K562 (cell line): ENCODE results near the gene NFYC. TPM values are rescaled to one million over a fixed set of nuclear protein-coding genes. Genes with fewer than 3 reads are reported as not detected.
A peak's percentile ranks its signal among the peaks of the same experiment; 100 is the strongest.

Experiments
- CCAR2 ChIP-seq: fragments of 200-400 bp; formaldehyde crosslinking; IDR thresholded peaks from 2 replicates; pipeline ENCODE4 v1.6.1; 2017; ENCODE audit warnings: mild to moderate bottlenecking, low read depth, low read length
- MTF1 ChIP-seq: fragments of 250-450 bp; sonication (Bioruptor Pico); IDR thresholded peaks from 2 replicates; pipeline ENCODE4 v1.9.0; 2021; ENCODE audit warnings: moderate library complexity, mild to moderate bottlenecking, inconsistent platforms, borderline replicate concordance
- SETDB1 ChIP-seq: IDR thresholded peaks from one replicate; pipeline ENCODE4 v1.6.1; 2012; ENCODE audit warnings: low read length, control low read depth, inconsistent platforms
- polyA plus RNA-seq, 8 experiments: library from polyadenylated mRNA; depleted of rRNA in 4 of 8; stranded (reverse) in 5 of 8; unstranded in 3 of 8; fragments of >200 nt; fragmentation: Nextera tagmentation in 2 of 8; fragmentation: Illumina TruSeq in 1 of 8; extraction: Ambion mirVana in 2 of 8; extraction: Trizol in 1 of 8; gene quantifications; 2 replicates each; pipeline versions ENCODE4 v1.2.1 to v1.2.3, GENCODE V29; 2011 to 2014; ENCODE audit warnings: inconsistent platforms in 1 of 8, missing spikeins in 1 of 8
- total RNA-seq, 7 experiments: library from RNA; depleted of rRNA in 6 of 7; stranded (reverse); fragments of >200 nt in 6 of 7; fragmentation: Illumina TruSeq in 2 of 7; extraction: Trizol in 2 of 7; gene quantifications; 2 replicates each; pipeline versions ENCODE4 v1.2.1 to v1.2.3, GENCODE V29; 2011 to 2021; ENCODE audit warnings: low replicate concordance in 1 of 7
- TF ChIP-seq, protein P1 (sequence below): fragments of 450-650 bp; IDR thresholded peaks from 2 replicates; pipeline ENCODE4 v1.6.1; 2016; ENCODE audit warnings: low read depth
- TF ChIP-seq, protein P2 (sequence below): fragments of 250-450 bp; sonication (Bioruptor Pico); IDR thresholded peaks from 2 replicates; pipeline ENCODE4 v1.6.1; 2021; ENCODE audit warnings: mild to moderate bottlenecking
- TF ChIP-seq, protein P3 (sequence below): fragments of 250-450 bp; sonication (Bioruptor Pico); IDR thresholded peaks from 2 replicates; pipeline ENCODE4 v1.4.0; 2020; ENCODE audit warnings: mild to moderate bottlenecking, moderate library complexity
- TF ChIP-seq, protein P4 (sequence below): sonication (generic); formaldehyde crosslinking; IDR thresholded peaks from 2 replicates; pipeline ENCODE4 v1.9.0; 2022; ENCODE audit warnings: mild to moderate bottlenecking, missing genetic modification reagents
- TF ChIP-seq, protein P5 (sequence below): fragments of 250-450 bp; sonication (Bioruptor Pico); IDR thresholded peaks from 2 replicates; pipeline ENCODE4 v1.8.0; 2022; ENCODE audit warnings: moderate library complexity, mild to moderate bottlenecking, inconsistent platforms
- TF ChIP-seq, protein P6 (sequence below): fragments of 450-650 bp; IDR thresholded peaks from 2 replicates; pipeline ENCODE4 v1.6.1; 2017; ENCODE audit warnings: antibody characterized with exemption, mild to moderate bottlenecking

NFYC gene
- total and polyA plus RNA-seq, 9 of the 15 experiments (the other 6 are each of a cell fraction or from before 2014, with no cell fraction given), result 4.8 to 59.8 (median 41.1) TPM

DNA sequence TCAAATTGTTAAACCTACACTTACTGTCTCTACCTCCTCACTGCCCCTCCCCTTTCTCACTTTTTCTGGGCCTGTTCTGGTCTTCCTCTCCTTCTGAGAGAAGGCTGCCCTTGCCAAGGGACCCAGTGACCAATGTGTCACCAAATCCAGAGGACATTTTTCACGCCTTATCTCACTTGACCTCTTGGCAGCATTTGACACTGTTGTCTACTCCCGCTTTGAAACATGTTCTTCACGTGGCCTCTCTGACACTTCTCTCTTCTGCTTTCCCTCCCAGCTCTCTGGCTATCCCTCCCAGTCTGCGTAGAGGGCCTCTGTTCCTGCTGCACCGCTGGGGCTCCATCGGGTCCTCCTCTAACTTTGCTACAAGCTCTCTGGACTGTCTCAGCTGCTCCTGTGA is 117.4 kb downstream of the NFYC start (continued):
- TF ChIP-seq, protein P1, sequence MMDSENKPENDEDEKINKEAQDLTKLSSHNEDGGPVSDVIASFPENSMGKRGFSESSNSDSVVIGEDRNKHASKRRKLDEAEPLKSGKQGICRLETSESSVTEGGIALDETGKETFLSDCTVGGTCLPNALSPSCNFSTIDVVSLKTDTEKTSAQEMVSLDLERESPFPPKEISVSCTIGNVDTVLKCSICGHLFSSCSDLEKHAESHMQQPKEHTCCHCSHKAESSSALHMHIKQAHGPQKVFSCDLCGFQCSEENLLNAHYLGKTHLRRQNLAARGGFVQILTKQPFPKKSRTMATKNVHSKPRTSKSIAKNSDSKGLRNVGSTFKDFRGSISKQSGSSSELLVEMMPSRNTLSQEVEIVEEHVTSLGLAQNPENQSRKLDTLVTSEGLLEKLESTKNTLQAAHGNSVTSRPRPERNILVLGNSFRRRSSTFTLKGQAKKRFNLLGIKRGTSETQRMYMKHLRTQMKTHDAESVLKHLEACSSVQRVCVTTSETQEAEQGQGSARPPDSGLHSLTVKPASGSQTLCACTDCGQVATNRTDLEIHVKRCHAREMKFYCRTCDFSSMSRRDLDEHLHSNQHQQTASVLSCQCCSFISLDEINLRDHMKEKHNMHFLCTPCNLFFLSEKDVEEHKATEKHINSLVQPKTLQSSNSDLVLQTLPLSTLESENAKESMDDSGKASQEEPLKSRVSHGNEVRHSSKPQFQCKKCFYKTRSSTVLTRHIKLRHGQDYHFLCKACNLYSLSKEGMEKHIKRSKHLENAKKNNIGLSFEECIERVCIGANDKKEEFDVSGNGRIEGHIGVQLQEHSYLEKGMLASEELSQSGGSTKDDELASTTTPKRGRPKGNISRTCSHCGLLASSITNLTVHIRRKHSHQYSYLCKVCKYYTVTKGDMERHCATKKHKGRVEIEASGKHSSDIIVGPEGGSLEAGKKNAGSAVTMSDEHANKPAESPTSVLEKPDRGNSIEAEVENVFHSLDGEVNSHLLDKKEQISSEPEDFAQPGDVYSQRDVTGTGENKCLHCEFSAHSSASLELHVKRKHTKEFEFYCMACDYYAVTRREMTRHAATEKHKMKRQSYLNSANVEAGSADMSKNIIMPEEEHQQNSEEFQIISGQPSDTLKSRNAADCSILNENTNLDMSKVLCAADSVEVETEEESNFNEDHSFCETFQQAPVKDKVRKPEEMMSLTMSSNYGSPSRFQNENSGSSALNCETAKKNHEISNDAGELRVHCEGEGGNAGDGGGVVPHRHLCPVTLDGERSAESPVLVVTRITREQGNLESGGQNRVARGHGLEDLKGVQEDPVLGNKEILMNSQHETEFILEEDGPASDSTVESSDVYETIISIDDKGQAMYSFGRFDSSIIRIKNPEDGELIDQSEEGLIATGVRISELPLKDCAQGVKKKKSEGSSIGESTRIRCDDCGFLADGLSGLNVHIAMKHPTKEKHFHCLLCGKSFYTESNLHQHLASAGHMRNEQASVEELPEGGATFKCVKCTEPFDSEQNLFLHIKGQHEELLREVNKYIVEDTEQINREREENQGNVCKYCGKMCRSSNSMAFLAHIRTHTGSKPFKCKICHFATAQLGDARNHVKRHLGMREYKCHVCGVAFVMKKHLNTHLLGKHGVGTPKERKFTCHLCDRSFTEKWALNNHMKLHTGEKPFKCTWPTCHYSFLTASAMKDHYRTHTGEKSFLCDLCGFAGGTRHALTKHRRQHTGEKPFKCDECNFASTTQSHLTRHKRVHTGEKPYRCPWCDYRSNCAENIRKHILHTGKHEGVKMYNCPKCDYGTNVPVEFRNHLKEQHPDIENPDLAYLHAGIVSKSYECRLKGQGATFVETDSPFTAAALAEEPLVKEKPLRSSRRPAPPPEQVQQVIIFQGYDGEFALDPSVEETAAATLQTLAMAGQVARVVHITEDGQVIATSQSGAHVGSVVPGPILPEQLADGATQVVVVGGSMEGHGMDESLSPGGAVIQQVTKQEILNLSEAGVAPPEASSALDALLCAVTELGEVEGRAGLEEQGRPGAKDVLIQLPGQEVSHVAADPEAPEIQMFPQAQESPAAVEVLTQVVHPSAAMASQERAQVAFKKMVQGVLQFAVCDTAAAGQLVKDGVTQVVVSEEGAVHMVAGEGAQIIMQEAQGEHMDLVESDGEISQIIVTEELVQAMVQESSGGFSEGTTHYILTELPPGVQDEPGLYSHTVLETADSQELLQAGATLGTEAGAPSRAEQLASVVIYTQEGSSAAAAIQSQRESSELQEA, result no peak
- TF ChIP-seq CCAR2, result no peak
- TF ChIP-seq, protein P2, sequence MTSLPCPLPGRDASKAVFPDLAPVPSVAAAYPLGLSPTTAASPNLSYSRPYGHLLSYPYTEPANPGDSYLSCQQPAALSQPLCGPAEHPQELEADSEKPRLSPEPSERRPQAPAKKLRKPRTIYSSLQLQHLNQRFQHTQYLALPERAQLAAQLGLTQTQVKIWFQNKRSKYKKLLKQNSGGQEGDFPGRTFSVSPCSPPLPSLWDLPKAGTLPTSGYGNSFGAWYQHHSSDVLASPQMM (CRISPR knock-in tag), result no peak
- TF ChIP-seq MTF1 (CRISPR knock-in tag), result no peak
- TF ChIP-seq SETDB1, result no peak
- TF ChIP-seq, protein P3, sequence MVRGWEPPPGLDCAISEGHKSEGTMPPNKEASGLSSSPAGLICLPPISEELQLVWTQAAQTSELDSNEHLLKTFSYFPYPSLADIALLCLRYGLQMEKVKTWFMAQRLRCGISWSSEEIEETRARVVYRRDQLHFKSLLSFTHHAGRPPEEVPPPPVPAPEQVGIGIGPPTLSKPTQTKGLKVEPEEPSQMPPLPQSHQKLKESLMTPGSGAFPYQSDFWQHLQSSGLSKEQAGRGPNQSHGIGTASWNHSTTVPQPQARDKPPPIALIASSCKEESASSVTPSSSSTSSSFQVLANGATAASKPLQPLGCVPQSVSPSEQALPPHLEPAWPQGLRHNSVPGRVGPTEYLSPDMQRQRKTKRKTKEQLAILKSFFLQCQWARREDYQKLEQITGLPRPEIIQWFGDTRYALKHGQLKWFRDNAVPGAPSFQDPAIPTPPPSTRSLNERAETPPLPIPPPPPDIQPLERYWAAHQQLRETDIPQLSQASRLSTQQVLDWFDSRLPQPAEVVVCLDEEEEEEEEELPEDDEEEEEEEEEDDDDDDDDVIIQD, result no peak
- TF ChIP-seq, protein P4, sequence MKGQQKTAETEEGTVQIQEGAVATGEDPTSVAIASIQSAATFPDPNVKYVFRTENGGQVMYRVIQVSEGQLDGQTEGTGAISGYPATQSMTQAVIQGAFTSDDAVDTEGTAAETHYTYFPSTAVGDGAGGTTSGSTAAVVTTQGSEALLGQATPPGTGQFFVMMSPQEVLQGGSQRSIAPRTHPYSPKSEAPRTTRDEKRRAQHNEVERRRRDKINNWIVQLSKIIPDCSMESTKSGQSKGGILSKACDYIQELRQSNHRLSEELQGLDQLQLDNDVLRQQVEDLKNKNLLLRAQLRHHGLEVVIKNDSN, result peak; percentile 50; the same call in 1 of the 2 replicates
- TF ChIP-seq, protein P5, sequence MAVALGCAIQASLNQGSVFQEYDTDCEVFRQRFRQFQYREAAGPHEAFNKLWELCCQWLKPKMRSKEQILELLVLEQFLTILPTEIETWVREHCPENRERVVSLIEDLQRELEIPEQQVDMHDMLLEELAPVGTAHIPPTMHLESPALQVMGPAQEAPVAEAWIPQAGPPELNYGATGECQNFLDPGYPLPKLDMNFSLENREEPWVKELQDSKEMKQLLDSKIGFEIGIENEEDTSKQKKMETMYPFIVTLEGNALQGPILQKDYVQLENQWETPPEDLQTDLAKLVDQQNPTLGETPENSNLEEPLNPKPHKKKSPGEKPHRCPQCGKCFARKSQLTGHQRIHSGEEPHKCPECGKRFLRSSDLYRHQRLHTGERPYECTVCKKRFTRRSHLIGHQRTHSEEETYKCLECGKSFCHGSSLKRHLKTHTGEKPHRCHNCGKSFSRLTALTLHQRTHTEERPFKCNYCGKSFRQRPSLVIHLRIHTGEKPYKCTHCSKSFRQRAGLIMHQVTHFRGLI (CRISPR knock-in tag), result no peak
- TF ChIP-seq, protein P6, sequence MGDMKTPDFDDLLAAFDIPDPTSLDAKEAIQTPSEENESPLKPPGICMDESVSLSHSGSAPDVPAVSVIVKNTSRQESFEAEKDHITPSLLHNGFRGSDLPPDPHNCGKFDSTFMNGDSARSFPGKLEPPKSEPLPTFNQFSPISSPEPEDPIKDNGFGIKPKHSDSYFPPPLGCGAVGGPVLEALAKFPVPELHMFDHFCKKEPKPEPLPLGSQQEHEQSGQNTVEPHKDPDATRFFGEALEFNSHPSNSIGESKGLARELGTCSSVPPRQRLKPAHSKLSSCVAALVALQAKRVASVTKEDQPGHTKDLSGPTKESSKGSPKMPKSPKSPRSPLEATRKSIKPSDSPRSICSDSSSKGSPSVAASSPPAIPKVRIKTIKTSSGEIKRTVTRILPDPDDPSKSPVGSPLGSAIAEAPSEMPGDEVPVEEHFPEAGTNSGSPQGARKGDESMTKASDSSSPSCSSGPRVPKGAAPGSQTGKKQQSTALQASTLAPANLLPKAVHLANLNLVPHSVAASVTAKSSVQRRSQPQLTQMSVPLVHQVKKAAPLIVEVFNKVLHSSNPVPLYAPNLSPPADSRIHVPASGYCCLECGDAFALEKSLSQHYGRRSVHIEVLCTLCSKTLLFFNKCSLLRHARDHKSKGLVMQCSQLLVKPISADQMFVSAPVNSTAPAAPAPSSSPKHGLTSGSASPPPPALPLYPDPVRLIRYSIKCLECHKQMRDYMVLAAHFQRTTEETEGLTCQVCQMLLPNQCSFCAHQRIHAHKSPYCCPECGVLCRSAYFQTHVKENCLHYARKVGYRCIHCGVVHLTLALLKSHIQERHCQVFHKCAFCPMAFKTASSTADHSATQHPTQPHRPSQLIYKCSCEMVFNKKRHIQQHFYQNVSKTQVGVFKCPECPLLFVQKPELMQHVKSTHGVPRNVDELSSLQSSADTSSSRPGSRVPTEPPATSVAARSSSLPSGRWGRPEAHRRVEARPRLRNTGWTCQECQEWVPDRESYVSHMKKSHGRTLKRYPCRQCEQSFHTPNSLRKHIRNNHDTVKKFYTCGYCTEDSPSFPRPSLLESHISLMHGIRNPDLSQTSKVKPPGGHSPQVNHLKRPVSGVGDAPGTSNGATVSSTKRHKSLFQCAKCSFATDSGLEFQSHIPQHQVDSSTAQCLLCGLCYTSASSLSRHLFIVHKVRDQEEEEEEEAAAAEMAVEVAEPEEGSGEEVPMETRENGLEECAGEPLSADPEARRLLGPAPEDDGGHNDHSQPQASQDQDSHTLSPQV, result peak; percentile 83
